IPS-18c (cell line): ENCODE data around the gene PRKCQ.

Experiments
- H3K4me3 ChIP-seq: 2 replicates; pipeline ENCODE4 v1.7.0; 2013; ENCODE audit warnings: low read depth, mild to moderate bottlenecking, low read length, moderate library complexity; ENCODE audit not compliant: insufficient read depth
- H3K9me3 ChIP-seq: one replicate; pipeline ENCODE4 v1.6.1; 2013; ENCODE audit warnings: mild to moderate bottlenecking, low read length, moderate library complexity; ENCODE audit not compliant: control insufficient read depth, insufficient read depth

The PRKCQ gene

DNA sequence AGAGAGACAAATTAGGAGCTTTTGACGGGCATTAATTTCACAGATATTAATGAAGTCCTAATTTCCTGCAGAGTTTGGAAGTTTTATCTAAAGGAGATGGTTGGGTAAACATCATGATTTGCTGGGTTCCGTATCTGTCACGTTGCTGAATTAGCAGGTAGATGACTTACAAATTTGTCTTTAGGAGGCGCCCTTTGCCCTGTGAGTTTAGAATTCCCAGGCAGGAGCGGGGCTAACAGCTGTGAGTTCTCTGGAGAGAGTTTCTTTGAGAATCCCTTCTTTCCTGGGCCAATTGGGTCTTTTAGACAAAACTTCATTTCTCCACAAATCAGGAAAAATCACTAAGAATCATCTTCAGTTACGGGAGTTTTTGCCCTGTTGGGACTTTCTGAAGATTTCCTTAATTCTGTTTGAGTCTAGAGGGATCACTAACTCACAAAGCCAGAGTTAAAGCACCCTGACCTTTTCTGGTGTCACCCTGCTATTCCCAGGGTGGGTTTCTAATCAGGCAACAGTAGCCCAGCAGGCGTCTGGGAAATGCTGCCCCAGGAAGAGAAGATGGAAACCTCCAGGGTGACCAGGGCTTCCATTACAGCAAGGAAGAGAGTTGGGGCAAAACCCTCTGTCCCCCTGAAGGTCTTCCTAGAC lies 63.7 kb downstream of the PRKCQ start:
- no peak overlapping the region for H3K4me3 ChIP-seq

DNA sequence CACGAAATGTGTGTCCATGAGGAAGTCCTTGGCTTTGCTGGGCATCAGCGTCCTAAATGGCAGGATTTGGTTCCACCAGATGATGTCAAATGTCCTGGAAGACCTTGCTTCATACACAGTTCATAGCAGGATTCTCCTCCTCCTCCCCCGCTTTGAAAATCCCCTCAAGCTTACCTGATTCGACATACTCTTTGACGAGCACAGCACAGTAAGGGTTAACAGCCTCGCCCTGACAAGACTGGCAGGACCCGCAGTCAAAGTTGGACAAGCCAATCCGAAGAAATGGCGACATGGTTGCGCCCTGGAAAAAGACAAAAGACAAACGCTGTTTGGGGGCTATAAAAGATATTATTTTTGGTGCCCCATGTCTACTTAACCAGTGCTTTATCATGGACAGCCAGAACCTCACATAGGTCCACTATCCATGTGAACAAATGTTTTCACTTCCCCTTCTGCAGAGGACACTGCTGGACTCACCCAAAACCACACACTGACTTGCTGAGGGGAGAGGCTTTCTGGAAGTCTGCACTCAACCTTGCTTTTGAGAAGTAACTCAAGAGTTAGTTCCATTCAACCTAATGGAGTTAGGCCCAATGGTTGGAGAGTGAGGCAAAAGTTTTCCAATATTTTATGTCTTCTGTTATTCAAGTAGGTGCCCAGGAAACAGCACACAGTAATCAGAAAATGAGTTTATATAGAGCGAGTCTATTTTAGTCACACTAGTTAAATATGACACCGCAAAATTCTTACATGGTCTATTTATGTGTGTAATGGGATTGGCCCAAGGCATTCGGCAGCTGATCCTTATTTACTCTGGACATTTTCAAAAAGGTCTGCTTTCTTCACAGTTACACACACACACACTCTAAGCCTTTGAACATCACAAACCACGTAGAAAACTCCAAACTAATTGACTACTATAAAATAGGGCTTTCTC lies 65.0 kb downstream of the PRKCQ start:
- Histone ChIP-seq H3K4me3 (no peak overlapping the region), H3K9me3 (no peaks in the 10 kb centered on the region)

More for the DNA sequence above, 63.7 kb downstream of the PRKCQ start:
- H3K9me3 ChIP-seq: no peaks in the 10 kb centered on the region

- no peaks in the 10 kb centered on the region for H3K9me3 ChIP-seq
- H3K4me3 ChIP-seq: no peak overlapping the region
Measured at GRCh38 chr10:6514180-6514579, 65.9 kb downstream of the PRKCQ start.

DNA sequence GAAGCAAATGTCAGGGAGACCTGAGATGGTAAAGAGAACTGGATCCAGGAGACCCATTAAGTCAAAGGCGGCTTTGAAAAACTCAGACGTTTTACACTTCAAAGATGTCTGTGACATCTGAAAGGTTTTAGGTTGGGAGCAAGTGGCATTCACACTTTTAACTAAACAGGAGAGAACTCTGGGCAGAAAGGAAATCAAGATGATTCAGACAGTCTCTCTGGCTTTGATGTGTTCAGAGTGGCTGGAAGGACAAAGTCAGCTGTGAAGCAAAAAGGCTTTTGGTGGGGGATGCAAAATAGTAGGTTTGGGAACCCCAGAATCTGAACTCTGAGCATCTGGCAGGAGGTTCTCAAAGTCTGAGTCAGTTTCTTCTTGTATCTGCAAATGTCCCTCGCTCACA lies 66.6 kb downstream of the PRKCQ start:
- H3K9me3 ChIP-seq: no peaks in the 10 kb centered on the region
- no peak overlapping the region for H3K4me3 ChIP-seq

DNA sequence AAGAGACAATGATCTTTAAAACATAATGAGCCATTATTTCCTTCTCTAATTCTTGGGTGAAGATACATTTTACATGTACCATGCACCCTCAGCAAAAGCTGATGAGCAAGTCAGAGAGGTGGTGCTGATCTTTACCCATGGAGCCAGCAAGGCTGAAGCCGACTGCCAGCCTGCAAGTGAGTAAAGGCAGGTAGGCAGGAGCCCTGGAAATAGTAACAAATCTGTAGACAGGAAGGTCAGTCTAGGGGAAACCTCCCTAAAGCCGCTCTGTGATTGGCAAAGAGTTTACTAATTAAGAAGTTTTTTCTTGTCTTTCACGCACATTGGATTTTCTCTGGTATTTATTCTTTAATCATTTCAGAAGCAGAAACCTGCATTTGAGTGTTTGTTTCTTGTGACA lies 67.9 kb downstream of the PRKCQ start:
- no peak overlapping the region for H3K4me3 ChIP-seq
- H3K9me3 ChIP-seq: no peaks in the 10 kb centered on the region

DNA sequence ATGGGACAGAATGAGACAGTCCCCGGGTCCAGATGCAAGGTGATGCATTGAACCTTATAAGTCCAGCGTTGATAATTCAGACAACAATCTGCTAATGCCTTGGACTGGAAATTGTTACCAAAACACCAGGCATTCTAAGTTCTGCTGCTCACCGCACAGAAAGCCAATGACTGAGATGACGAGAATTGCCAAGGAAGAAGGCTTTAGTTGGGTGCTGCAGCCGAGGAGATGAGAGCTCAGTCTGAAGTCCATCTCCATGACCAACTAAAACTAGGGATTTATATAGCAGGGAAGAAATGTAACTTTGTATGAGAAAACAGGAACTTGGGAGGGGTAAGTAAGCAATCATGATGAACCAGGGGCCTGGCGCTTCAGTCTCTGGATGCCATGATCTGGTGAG lies 68.7 kb downstream of the PRKCQ start:
- Histone ChIP-seq H3K4me3 (no peak overlapping the region), H3K9me3 (no peaks in the 10 kb centered on the region)

DNA sequence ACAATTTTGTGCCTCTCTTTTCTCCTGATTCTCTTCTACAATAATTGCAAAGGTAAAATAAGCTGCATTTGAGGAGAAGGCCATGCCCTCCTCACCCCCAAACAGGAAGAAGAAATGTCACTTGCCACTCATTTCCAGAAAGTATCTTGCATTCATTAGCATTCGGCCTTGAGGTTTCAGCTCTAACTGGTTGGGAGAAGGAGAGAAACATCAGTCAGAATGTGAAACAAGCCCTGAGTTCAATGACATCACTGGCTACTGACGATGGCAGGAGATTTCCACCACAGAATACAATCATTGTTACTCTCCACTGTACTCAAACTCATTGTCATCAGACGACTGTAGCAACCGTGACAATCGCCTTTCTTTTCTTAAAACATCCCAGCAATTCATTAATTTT lies 72.8 kb downstream of the PRKCQ start:
- H3K9me3 ChIP-seq: no peaks in the 10 kb centered on the region
- H3K4me3 ChIP-seq: no peak overlapping the region

GRCh38 chr10:6505300-6505699 lies 74.8 kb downstream of the PRKCQ start:
- no peak overlapping the region for H3K4me3 ChIP-seq

GRCh38 chr10:6504296-6504695 lies 75.8 kb downstream of the PRKCQ start:
- Histone ChIP-seq H3K9me3 (no peaks in the 10 kb centered on the region), H3K4me3 (no peak overlapping the region)

More at GRCh38 chr10:6505300-6505699, 74.8 kb downstream of the PRKCQ start:
- no peaks in the 10 kb centered on the region for H3K9me3 ChIP-seq

DNA sequence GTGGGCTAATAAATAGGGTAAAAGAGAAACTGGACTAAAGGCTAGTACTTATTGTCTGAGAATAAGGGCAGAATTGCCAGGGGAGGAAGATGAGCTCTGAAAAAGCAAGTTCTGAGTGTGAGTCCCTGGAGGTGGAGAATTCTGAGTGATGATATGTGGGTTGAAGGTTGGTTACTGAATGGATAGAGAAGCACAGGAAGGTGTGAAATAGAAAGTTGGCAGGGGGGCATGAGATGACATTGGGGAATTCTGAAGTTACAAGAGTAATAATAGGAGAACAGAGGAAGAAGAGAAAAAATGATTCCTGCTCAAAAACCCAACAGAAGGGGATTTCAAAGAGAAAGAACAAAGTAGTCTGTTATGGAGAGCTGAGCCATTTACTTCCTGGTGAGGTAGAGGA lies 76.9 kb downstream of the PRKCQ start:
- no peak overlapping the region for H3K4me3 ChIP-seq
- H3K9me3 ChIP-seq: no peaks in the 10 kb centered on the region

- no peak overlapping the region for H3K4me3 ChIP-seq
- no peaks in the 10 kb centered on the region for H3K9me3 ChIP-seq
Measured at GRCh38 chr10:6501931-6502330, 78.1 kb downstream of the PRKCQ start.

DNA sequence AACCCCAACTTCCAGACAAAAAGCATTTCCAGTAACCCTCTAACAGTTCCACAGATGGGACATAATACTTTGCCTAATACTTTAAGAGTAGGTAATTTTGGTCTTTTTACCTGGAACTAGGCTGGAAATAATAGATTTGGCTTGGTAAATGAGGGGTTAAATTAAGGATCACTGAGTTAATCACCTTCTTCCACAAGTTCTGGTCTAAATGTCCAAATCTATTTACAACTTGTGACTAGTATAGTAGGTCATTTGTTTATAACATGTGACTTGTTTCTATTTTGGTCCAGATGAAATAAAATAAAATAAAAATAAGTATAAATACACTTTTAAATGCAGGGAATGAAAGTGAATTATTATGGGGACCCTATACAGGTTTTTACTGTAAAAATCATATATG lies 80.1 kb downstream of the PRKCQ start:
- no peaks in the 10 kb centered on the region for H3K9me3 ChIP-seq
- no peak overlapping the region for H3K4me3 ChIP-seq

GRCh38 chr10:6498771-6499170 lies 81.3 kb downstream of the PRKCQ start:
- H3K9me3 ChIP-seq: no peaks in the 10 kb centered on the region
- H3K4me3 ChIP-seq: no peak overlapping the region

GRCh38 chr10:6497620-6498019 lies 82.5 kb downstream of the PRKCQ start:
- H3K4me3 ChIP-seq: no peak overlapping the region
- H3K9me3 ChIP-seq: no peaks in the 10 kb centered on the region

- no peak overlapping the region for H3K4me3 ChIP-seq
- no peaks in the 10 kb centered on the region for H3K9me3 ChIP-seq
Measured at GRCh38 chr10:6494936-6495592, 85.0 kb downstream of the PRKCQ start.

- H3K4me3 ChIP-seq: no peak overlapping the region
- H3K9me3 ChIP-seq: no peaks in the 10 kb centered on the region
Measured at GRCh38 chr10:6494442-6494819, 85.6 kb downstream of the PRKCQ start.

DNA sequence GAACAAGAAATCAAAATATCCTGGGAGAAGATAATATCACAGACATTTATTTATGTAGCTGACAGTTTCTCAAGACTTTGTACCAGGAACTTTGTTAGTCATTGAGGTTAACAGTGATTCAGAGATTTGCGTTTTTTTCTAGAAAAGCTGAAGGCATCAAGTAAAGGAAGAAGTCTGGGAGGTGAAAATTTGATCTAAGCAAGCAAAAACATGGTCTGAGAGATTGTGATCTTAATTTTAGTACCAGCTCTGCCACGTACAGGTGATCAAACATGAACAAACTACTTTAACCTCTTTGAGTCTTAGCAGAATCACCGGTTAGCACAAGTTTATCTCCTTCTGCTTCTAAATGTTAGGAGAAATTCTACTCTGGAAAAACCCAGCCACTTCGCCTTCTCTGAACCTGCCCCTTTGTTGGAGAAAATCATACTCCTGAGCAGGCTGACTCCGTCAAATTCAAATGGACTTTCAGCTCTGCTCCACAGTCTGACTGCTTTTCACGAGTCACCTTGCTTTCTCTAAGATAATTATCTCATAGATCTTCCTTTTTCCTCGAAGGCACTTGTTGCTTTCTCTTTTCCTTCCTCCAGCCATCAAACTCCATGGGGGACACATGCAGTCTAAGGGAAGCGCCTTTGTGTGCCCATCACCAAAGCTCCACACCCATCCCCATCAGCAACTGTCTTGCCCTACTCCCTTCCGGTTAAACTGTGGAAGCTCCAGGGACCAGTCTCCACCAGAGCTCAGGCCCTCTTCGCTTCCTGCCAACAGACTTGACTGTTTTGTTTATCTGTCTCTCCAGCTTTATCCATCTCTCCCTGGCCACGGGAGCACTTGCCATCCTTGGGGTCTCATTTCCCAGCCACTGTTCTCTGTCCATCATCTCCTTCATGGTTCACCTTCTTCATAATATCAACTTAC lies 86.3 kb downstream of the PRKCQ start:
- H3K4me3 ChIP-seq: no peak overlapping the region
- H3K9me3 ChIP-seq: no peaks in the 10 kb centered on the region
